GM18508 (cell line): ENCODE data around the gene IRF9.

Experiments used
- ATAC-seq: cut with Tn5 transposase; IDR thresholded peaks from one replicate; pipeline ENCODE4 v1.9.1; 2021; ENCODE audit warnings: moderate number of reproducible peaks; ENCODE audit not compliant: insufficient read depth, unreplicated experiment

IRF9 gene

GRCh38 chr14:24130717-24131548 lies 30.1 kb upstream of the IRF9 start:
- ATAC-seq, result no peak

- no peak for ATAC-seq
Observed at GRCh38 chr14:24131549-24131966, 29.5 kb upstream of the IRF9 start.

- no peak for ATAC-seq
Observed at GRCh38 chr14:24132061-24132685, 28.9 kb upstream of the IRF9 start.

GRCh38 chr14:24132976-24133375 lies 28.1 kb upstream of the IRF9 start:
- no peak for ATAC-seq

GRCh38 chr14:24133735-24134134 lies 27.3 kb upstream of the IRF9 start:
- no peak for ATAC-seq

GRCh38 chr14:24135584-24135833 lies 25.6 kb upstream of the IRF9 start:
- no peak for ATAC-seq

GRCh38 chr14:24135834-24136683 lies 25.0 kb upstream of the IRF9 start, which contains the start of gene PSME1:
Gene PSME1 (plus strand): TSS chr14:24136194. CDS start chr14:24136263, 69 bp downstream.
- ATAC-seq, result no peak

GRCh38 chr14:24136684-24137528 lies 24.2 kb upstream of the IRF9 start:
- no peak for ATAC-seq

- ATAC-seq, result no peak
Observed at GRCh38 chr14:24137529-24138395, 23.3 kb upstream of the IRF9 start.

GRCh38 chr14:24138396-24139271 lies 22.4 kb upstream of the IRF9 start:
- ATAC-seq, result no peak

- no peak for ATAC-seq
Observed at GRCh38 chr14:24139272-24139934, 21.7 kb upstream of the IRF9 start.

GRCh38 chr14:24141097-24141880 lies 19.8 kb upstream of the IRF9 start, which contains the start of gene EMC9:
Gene EMC9 (minus strand): TSS chr14:24141591. CDS start chr14:24141304, 287 bp downstream.
- ATAC-seq, result peak; percentile 74

- ATAC-seq, result no peak
Observed at GRCh38 chr14:24143511-24143910, 17.6 kb upstream of the IRF9 start.

- no peak for ATAC-seq
Observed at GRCh38 chr14:24144451-24144850, 16.6 kb upstream of the IRF9 start.

- no peak for ATAC-seq
Observed at GRCh38 chr14:24145219-24145618, 15.8 kb upstream of the IRF9 start.

GRCh38 chr14:24145690-24146452 lies 15.2 kb upstream of the IRF9 start:
- ATAC-seq, result no peak
